HL-60 (cell line): ENCODE results near the gene COMMD1.
A peak's percentile ranks its signal among the peaks of the same experiment; 100 is the strongest.

Source experiments
- DNase-seq, 2 experiments: peaks; one replicate each; pipeline ENCODE4 v3.0.0-alpha.2; 2010 to 2020; ENCODE audit warnings: low read depth in 1 of 2, low spot score in 1 of 2
- H3K27ac ChIP-seq: fragments of 250-450 bp; sonication (Bioruptor Pico); replicated peaks from 2 replicates; pipeline ENCODE4 v1.5.1; 2020; ENCODE audit warnings: mild to moderate bottlenecking, moderate library complexity
- H3K27me3 ChIP-seq: fragments of 250-450 bp; sonication (Bioruptor Pico); 2 replicates; pipeline ENCODE4 v1.5.1; 2021; ENCODE audit warnings: mild to moderate bottlenecking, moderate library complexity; ENCODE audit not compliant: insufficient read depth, poor library complexity, severe bottlenecking
- H3K4me3 ChIP-seq: replicated peaks from 2 replicates; pipeline ENCODE4 v1.5.1; 2011; ENCODE audit warnings: mild to moderate bottlenecking, control low read depth, low read length; ENCODE audit not compliant: insufficient read depth
- GABPA ChIP-seq: IDR thresholded peaks from 2 replicates; pipeline ENCODE4 v1.6.1; 2012; ENCODE audit warnings: low read depth
- POLR2AphosphoS5 ChIP-seq: IDR thresholded peaks from 2 replicates; pipeline ENCODE4 v1.6.1; 2012; ENCODE audit warnings: low read depth
- SPI1 ChIP-seq: IDR thresholded peaks from 2 replicates; pipeline ENCODE4 v1.6.1; 2012; ENCODE audit warnings: low read depth, mild to moderate bottlenecking, borderline replicate concordance
- TF ChIP-seq, protein P1 (sequence below): IDR thresholded peaks from one replicate; pipeline ENCODE4 v1.5.1; 2011; ENCODE audit warnings: low read length, control low read depth, inconsistent platforms; ENCODE audit not compliant: insufficient read depth
- TF ChIP-seq, protein P2 (sequence below): IDR thresholded peaks from 2 replicates; pipeline ENCODE4 v1.6.1; 2012; ENCODE audit warnings: low read depth; ENCODE audit not compliant: insufficient replicate concordance

The COMMD1 gene

DNA sequence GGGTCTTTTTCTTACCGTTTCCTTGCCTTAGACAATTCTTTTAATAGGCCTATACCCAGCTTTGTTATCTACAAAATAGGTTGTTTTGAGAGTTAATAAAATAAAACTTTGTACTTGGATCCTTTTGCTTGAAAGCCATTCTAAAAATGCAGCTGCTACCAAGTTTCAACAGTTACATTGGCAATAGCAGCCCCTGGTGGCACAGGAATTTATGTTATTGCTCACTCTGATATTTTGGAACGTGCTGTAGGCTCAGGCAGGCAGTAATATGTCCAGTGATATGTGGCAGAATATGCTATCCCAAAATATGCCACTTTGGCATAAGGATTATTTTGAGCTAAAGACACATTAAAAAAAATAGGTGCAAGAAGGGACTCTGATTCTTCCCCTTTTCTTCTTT lies 6.7 kb upstream of the COMMD1 start:
- H3K4me3 ChIP-seq = no peak overlapping the region
- DNase-seq = peak in 1 of 2 experiments; percentile 31
- TF ChIP-seq POLR2AphosphoS5 (no peak), GABPA (no peak), SPI1 (no peak)
- TF ChIP-seq, protein P1, sequence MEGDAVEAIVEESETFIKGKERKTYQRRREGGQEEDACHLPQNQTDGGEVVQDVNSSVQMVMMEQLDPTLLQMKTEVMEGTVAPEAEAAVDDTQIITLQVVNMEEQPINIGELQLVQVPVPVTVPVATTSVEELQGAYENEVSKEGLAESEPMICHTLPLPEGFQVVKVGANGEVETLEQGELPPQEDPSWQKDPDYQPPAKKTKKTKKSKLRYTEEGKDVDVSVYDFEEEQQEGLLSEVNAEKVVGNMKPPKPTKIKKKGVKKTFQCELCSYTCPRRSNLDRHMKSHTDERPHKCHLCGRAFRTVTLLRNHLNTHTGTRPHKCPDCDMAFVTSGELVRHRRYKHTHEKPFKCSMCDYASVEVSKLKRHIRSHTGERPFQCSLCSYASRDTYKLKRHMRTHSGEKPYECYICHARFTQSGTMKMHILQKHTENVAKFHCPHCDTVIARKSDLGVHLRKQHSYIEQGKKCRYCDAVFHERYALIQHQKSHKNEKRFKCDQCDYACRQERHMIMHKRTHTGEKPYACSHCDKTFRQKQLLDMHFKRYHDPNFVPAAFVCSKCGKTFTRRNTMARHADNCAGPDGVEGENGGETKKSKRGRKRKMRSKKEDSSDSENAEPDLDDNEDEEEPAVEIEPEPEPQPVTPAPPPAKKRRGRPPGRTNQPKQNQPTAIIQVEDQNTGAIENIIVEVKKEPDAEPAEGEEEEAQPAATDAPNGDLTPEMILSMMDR = peak; percentile 38
- TF ChIP-seq, protein P2, sequence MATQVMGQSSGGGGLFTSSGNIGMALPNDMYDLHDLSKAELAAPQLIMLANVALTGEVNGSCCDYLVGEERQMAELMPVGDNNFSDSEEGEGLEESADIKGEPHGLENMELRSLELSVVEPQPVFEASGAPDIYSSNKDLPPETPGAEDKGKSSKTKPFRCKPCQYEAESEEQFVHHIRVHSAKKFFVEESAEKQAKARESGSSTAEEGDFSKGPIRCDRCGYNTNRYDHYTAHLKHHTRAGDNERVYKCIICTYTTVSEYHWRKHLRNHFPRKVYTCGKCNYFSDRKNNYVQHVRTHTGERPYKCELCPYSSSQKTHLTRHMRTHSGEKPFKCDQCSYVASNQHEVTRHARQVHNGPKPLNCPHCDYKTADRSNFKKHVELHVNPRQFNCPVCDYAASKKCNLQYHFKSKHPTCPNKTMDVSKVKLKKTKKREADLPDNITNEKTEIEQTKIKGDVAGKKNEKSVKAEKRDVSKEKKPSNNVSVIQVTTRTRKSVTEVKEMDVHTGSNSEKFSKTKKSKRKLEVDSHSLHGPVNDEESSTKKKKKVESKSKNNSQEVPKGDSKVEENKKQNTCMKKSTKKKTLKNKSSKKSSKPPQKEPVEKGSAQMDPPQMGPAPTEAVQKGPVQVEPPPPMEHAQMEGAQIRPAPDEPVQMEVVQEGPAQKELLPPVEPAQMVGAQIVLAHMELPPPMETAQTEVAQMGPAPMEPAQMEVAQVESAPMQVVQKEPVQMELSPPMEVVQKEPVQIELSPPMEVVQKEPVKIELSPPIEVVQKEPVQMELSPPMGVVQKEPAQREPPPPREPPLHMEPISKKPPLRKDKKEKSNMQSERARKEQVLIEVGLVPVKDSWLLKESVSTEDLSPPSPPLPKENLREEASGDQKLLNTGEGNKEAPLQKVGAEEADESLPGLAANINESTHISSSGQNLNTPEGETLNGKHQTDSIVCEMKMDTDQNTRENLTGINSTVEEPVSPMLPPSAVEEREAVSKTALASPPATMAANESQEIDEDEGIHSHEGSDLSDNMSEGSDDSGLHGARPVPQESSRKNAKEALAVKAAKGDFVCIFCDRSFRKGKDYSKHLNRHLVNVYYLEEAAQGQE = no peak
- H3K27me3 ChIP-seq = no peaks in the 10 kb centered on the region
- H3K27ac ChIP-seq = no peak overlapping the region

DNA sequence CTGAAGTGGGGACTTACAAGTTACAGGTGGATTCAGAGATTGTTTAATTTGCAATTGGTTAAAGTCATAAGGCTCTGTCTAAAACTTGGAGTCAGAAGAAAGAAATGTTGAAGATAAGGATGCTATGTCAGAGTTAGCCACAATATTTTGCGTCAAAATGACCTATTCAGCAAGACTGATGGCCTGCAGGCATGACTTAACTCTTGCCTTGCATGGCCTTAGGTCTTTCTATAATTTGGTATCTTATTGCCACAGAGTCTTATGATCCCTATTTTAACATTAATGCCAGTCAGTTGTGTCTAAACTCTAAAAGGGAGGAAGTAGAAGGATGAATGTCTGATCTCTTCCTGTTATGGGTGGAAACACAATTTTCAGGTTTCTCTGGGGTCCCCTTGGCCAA lies 5.2 kb upstream of the COMMD1 start:
- H3K27me3 ChIP-seq = no peaks in the 10 kb centered on the region
- no peak overlapping the region for H3K27ac ChIP-seq
- TF ChIP-seq SPI1 (no peak), POLR2AphosphoS5 (no peak), GABPA (no peak)
- TF ChIP-seq, protein P1 = no peak
- TF ChIP-seq, protein P2 = no peak
- H3K4me3 ChIP-seq = no peak overlapping the region
- no peak for DNase-seq

DNA sequence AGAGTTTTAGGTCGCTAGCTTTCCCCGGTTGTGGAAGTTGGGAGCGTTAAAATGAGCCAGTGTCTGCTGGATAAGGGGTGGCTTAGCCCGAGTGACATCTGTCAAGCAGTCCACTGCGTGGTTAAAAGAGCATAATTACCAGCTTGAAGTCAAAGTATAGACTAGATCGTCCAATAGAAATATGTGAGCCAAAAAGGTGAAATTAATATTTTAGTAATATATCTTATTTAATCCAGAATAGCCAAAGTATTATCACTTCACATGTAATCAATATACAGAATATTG lies 654 bp downstream of the COMMD1 start:
- H3K27ac ChIP-seq = peak overlapping the region; percentile 58
- no peaks in the 10 kb centered on the region for H3K27me3 ChIP-seq
- H3K4me3 ChIP-seq = peak overlapping the region; percentile 96
- no peak for DNase-seq
- TF ChIP-seq SPI1 (no peak), GABPA (no peak), POLR2AphosphoS5 (no peak)
- TF ChIP-seq, protein P1 = no peak
- TF ChIP-seq, protein P2 = no peak
